Activated B cell treated with CpG ODN at 0.5 μM for 24 hours (primary cell): ENCODE data around the gene FA2H. TPM values are rescaled to one million over a fixed set of nuclear protein-coding genes. Genes with fewer than 3 reads are reported as not detected.

ENCODE experiments used
- ATAC-seq: fragments of 200-7000 bp; cut with Tn5 transposase; one replicate; pipeline ENCODE4 v1.10.0; 2021; ENCODE audit warnings: low read depth, mild to moderate bottlenecking, moderate library complexity
- CTCF ChIA-PET: fragments of 350-600 bp; sonication (Branson Sonifier 250); formaldehyde crosslinking; loops from one replicate; lab custom pipeline; 2021; ENCODE audit warnings: antibody characterized with exemption; lab: Charles Lee
- POLR2A ChIA-PET: fragments of 350-600 bp; sonication (Branson Sonifier 250); formaldehyde crosslinking; loops from one replicate; lab custom pipeline; 2021; ENCODE audit warnings: antibody characterized with exemption; lab: Charles Lee
- DNase-seq: peaks from one replicate; pipeline ENCODE4 v3.0.0; 2022
- H3K27ac Mint-ChIP-seq: one replicate; pipeline ENCODE4 v1.8.0; 2020; ENCODE audit warnings: mixed read lengths
- H3K27me3 Mint-ChIP-seq: one replicate; pipeline ENCODE4 v1.8.0; 2021; ENCODE audit warnings: mixed read lengths
- H3K36me3 Mint-ChIP-seq: one replicate; pipeline ENCODE4 v1.8.0; 2021; ENCODE audit warnings: low read depth, mixed read lengths
- H3K4me1 Mint-ChIP-seq: one replicate; pipeline ENCODE4 v1.8.0; 2021; ENCODE audit warnings: mixed read lengths
- H3K4me3 Mint-ChIP-seq: one replicate; pipeline ENCODE4 v1.8.0; 2020; ENCODE audit warnings: mild to moderate bottlenecking, mixed read lengths
- H3K9me3 Mint-ChIP-seq: one replicate; pipeline ENCODE4 v1.8.0; 2020; ENCODE audit warnings: mixed read lengths
- intact Hi-C: fragments of 100-400 bp; cut with micrococcal nuclease; formaldehyde crosslinking; loops from one replicate; pipeline ENCODE4 v1.15.1; 2024
- total RNA-seq: library from RNA; stranded (reverse); gene quantifications from 2 replicates; pipeline ENCODE4 v1.2.3, GENCODE V29; 2022
- TF ChIP-seq, protein P1 (sequence below): fragments of 200-600 bp; IDR thresholded peaks from one replicate; pipeline ENCODE4 v1.8.0; 2022; ENCODE audit warnings: antibody characterized with exemption, mild to moderate bottlenecking

The FA2H gene
- total RNA-seq, 1 donor from 2014 or later: 0.78 TPM

GRCh38 chr16:74776926-74777325 is 2.3 kb upstream of the FA2H start:
- Mint-ChIP-seq H3K4me1 (peaks cover 18% of the 10 kb centered on the region), H3K36me3 (no peaks in the 10 kb centered on the region), H3K27ac (no peak overlapping the region), H3K4me3 (no peak overlapping the region), H3K9me3 (no peaks in the 10 kb centered on the region), H3K27me3 (peaks cover 17% of the 10 kb centered on the region)
- DNase-seq: no peak
- intact Hi-C loops: no loop called here
- no peak for ATAC-seq
- ChIA-PET CTCF (no interaction called here), POLR2A (no interaction called here)
- TF ChIP-seq, protein P1, sequence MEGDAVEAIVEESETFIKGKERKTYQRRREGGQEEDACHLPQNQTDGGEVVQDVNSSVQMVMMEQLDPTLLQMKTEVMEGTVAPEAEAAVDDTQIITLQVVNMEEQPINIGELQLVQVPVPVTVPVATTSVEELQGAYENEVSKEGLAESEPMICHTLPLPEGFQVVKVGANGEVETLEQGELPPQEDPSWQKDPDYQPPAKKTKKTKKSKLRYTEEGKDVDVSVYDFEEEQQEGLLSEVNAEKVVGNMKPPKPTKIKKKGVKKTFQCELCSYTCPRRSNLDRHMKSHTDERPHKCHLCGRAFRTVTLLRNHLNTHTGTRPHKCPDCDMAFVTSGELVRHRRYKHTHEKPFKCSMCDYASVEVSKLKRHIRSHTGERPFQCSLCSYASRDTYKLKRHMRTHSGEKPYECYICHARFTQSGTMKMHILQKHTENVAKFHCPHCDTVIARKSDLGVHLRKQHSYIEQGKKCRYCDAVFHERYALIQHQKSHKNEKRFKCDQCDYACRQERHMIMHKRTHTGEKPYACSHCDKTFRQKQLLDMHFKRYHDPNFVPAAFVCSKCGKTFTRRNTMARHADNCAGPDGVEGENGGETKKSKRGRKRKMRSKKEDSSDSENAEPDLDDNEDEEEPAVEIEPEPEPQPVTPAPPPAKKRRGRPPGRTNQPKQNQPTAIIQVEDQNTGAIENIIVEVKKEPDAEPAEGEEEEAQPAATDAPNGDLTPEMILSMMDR: no peak

GRCh38 chr16:74775255-74775654 is 635 bp upstream of the FA2H start:
- peaks cover 17% of the 10 kb centered on the region for H3K27me3 Mint-ChIP-seq
- ATAC-seq: no peak

GRCh38 chr16:74773446-74774222 is 986 bp downstream of the FA2H start:
- peak overlapping the region; percentile 50 for H3K27ac Mint-ChIP-seq
- TF ChIP-seq, protein P1: no peak
- H3K9me3 Mint-ChIP-seq: no peaks in the 10 kb centered on the region
- ChIA-PET POLR2A (no interaction called here), CTCF (interaction anchor here (1.2 kb wide), 1 partner anchor 10 kb away, joined by 4 read pairs; no protein-coding TSS in a partner anchor)
- no peaks in the 10 kb centered on the region for H3K36me3 Mint-ChIP-seq
- no peak for ATAC-seq
- peaks cover 17% of the 10 kb centered on the region for H3K27me3 Mint-ChIP-seq
- H3K4me3 Mint-ChIP-seq: peak overlapping the region; percentile 76
- peaks cover 34% of the 10 kb centered on the region for H3K4me1 Mint-ChIP-seq
- no peak for DNase-seq
- intact Hi-C loops: loop anchor here (2.0 kb wide), 1 partner anchor 73 kb away; the partner anchor contains the start of gene MLKL

More at GRCh38 chr16:74775255-74775654, 635 bp upstream of the FA2H start:
- no peak for DNase-seq
- ChIA-PET CTCF (interaction anchor here (0.9 kb wide), 2 partner anchors 88 to 89 kb away, joined by 3 read pairs; no protein-coding TSS in a partner anchor), POLR2A (no interaction called here)
- Mint-ChIP-seq H3K27ac (no peak overlapping the region), H3K36me3 (no peaks in the 10 kb centered on the region), H3K4me3 (peak overlapping the region; percentile 65), H3K9me3 (no peaks in the 10 kb centered on the region), H3K4me1 (peaks cover 34% of the 10 kb centered on the region)
- TF ChIP-seq, protein P1: no peak
- intact Hi-C loops: loop anchor here (2.0 kb wide), 1 partner anchor 74 kb away; the partner anchor contains the start of gene MLKL

GRCh38 chr16:74771656-74772315 is 2.8 kb downstream of the FA2H start:
- ChIA-PET CTCF (no interaction called here), POLR2A (interaction anchor here (0.7 kb wide), 1 partner anchor 71 kb away, joined by 3 read pairs; the partner anchor contains the start of gene MLKL)
- H3K36me3 Mint-ChIP-seq: peaks cover 2% of the 10 kb centered on the region
- H3K4me1 Mint-ChIP-seq: peaks cover 34% of the 10 kb centered on the region
- TF ChIP-seq, protein P1: no peak
- DNase-seq: no peak
- intact Hi-C loops: no loop called here
- no peaks in the 10 kb centered on the region for H3K9me3 Mint-ChIP-seq
- peak overlapping the region; percentile 50 for H3K4me3 Mint-ChIP-seq
- ATAC-seq: peak; percentile 51
- no peak overlapping the region for H3K27ac Mint-ChIP-seq
- H3K27me3 Mint-ChIP-seq: peaks cover 19% of the 10 kb centered on the region
